Neural cell (in vitro differentiated cells): ENCODE results near the gene GFRA1. TPM values are rescaled to one million over a fixed set of nuclear protein-coding genes. Genes with fewer than 3 reads are reported as not detected.

ENCODE experiments used
- H2AFZ ChIP-seq: fragments of 200-600, 300-800 bp; sonication (generic), shearing (Covaris generic); 2 replicates; pipeline ENCODE4 v1.6.0; 2014; ENCODE audit warnings: low read depth, mild to moderate bottlenecking, antibody characterized with exemption, low read length, moderate library complexity
- H3F3A ChIP-seq: fragments of 200-600 bp; shearing (Covaris generic); 2 replicates; pipeline ENCODE4 v1.6.1; 2016; ENCODE audit warnings: mild to moderate bottlenecking, moderate library complexity, mixed read lengths, antibody characterized with exemption, low read length; ENCODE audit not compliant: insufficient read depth, poor library complexity, severe bottlenecking
- H3K27ac ChIP-seq: fragments of 200-600, 300-800 bp; sonication (generic), shearing (Covaris generic); 2 replicates; pipeline ENCODE4 v1.5.1; 2014; ENCODE audit warnings: mild to moderate bottlenecking, low read length, moderate library complexity
- H3K27me3 ChIP-seq: fragments of 300-800, 200-600 bp; sonication (generic), shearing (Covaris generic); 2 replicates; pipeline ENCODE4 v1.6.0; 2014; ENCODE audit warnings: mild to moderate bottlenecking, low read depth, low read length, moderate library complexity; ENCODE audit not compliant: insufficient read depth
- H3K36me3 ChIP-seq: fragments of 300-800, 200-600 bp; sonication (generic), shearing (Covaris generic); 2 replicates; pipeline ENCODE4 v1.5.1; 2014; ENCODE audit warnings: mild to moderate bottlenecking, antibody characterized with exemption, low read length, moderate library complexity; ENCODE audit not compliant: insufficient read depth
- H3K4me2 ChIP-seq: fragments of 300-800, 200-600 bp; sonication (generic), shearing (Covaris generic); 2 replicates; pipeline ENCODE4 v1.6.0; 2014; ENCODE audit warnings: mild to moderate bottlenecking, low read length
- H3K4me3 ChIP-seq: fragments of 300-800, 200-600 bp; sonication (generic), shearing (Covaris generic); 2 replicates; pipeline ENCODE4 v1.5.1; 2014; ENCODE audit warnings: mild to moderate bottlenecking, low read length, moderate library complexity
- H3K79me2 ChIP-seq: fragments of 200-600 bp; shearing (Covaris generic); replicated peaks from 2 replicates; pipeline ENCODE4 v1.6.0; 2014; ENCODE audit warnings: mild to moderate bottlenecking, low read length, moderate library complexity; ENCODE audit not compliant: insufficient read depth
- H3K9ac ChIP-seq: fragments of 300-800, 200-600 bp; sonication (generic), shearing (Covaris generic); 2 replicates; pipeline ENCODE4 v1.6.1; 2016; ENCODE audit warnings: mild to moderate bottlenecking, low read length, mixed read lengths
- H3K9me2 ChIP-seq: fragments of 200-600 bp; shearing (Covaris generic); 2 replicates; pipeline ENCODE4 v1.6.1; 2016; ENCODE audit warnings: mild to moderate bottlenecking, low read length, mixed read lengths; ENCODE audit not compliant: insufficient read depth
- H3K9me3 ChIP-seq: fragments of 200-600, 300-800 bp; sonication (generic), shearing (Covaris generic); 2 replicates; pipeline ENCODE4 v1.6.1; 2016; ENCODE audit warnings: mild to moderate bottlenecking, mixed run types, low read length, moderate library complexity, mixed read lengths
- H4K20me1 ChIP-seq: fragments of 200-600 bp; shearing (Covaris generic); 2 replicates; pipeline ENCODE4 v1.6.1; 2016; ENCODE audit warnings: mild to moderate bottlenecking, mixed run types; ENCODE audit not compliant: insufficient read depth
- EP300 ChIP-seq: fragments of 450-650 bp; conservative IDR thresholded peaks from 2 replicates; pipeline ENCODE4 v1.6.1; 2014; ENCODE audit warnings: antibody characterized with exemption, mild to moderate bottlenecking, moderate library complexity; ENCODE audit not compliant: poor library complexity, severe bottlenecking
- EZH2 ChIP-seq: fragments of 200-600, 300-800 bp; shearing (Covaris generic), sonication (generic); IDR thresholded peaks from 2 replicates; pipeline ENCODE4 v1.6.1; 2014; ENCODE audit warnings: antibody characterized with exemption, low read length, borderline replicate concordance, mild to moderate bottlenecking; ENCODE audit not compliant: insufficient read depth, poor library complexity, severe bottlenecking
- MXI1 ChIP-seq: fragments of 450-650 bp; conservative IDR thresholded peaks from 2 replicates; pipeline ENCODE4 v1.6.1; 2014; ENCODE audit warnings: antibody characterized with exemption, mild to moderate bottlenecking; ENCODE audit not compliant: poor library complexity, severe bottlenecking
- POLR2AphosphoS5 ChIP-seq: IDR thresholded peaks from 2 replicates; pipeline ENCODE4 v1.6.1; 2012
- RAD21 ChIP-seq: fragments of 450-650 bp; conservative IDR thresholded peaks from 2 replicates; pipeline ENCODE4 v1.6.1; 2014; ENCODE audit warnings: antibody characterized with exemption, mild to moderate bottlenecking, moderate library complexity
- REST ChIP-seq: IDR thresholded peaks from 2 replicates; pipeline ENCODE4 v1.6.1; 2012; ENCODE audit warnings: borderline replicate concordance
- SMC3 ChIP-seq: fragments of 450-650 bp; conservative IDR thresholded peaks from 2 replicates; pipeline ENCODE4 v1.6.1; 2014; ENCODE audit warnings: antibody characterized with exemption, mild to moderate bottlenecking, moderate library complexity; ENCODE audit not compliant: poor library complexity
- TAF1 ChIP-seq: IDR thresholded peaks from 2 replicates; pipeline ENCODE4 v1.6.1; 2012; ENCODE audit warnings: low read depth
- polyA plus RNA-seq: library from polyadenylated mRNA; depleted of rRNA; stranded (reverse); fragments of >200 nt; gene quantifications from 2 replicates; pipeline ENCODE4 v1.2.3, GENCODE V29; 2014
- TF ChIP-seq, protein P1 (sequence below): fragments of 450-650 bp; IDR thresholded peaks from 2 replicates; pipeline ENCODE4 v1.5.1; 2014; ENCODE audit warnings: antibody characterized with exemption, mild to moderate bottlenecking, moderate library complexity; ENCODE audit not compliant: poor library complexity, severe bottlenecking

The GFRA1 gene
- polyA plus RNA-seq, 1 donor from 2014 or later = 2.3 TPM

- no peak for TF ChIP-seq RAD21
- no peak for TF ChIP-seq EZH2
- no peak for TF ChIP-seq SMC3
- TF ChIP-seq MXI1 = no peak
- no peak for TF ChIP-seq TAF1
- TF ChIP-seq, protein P1, sequence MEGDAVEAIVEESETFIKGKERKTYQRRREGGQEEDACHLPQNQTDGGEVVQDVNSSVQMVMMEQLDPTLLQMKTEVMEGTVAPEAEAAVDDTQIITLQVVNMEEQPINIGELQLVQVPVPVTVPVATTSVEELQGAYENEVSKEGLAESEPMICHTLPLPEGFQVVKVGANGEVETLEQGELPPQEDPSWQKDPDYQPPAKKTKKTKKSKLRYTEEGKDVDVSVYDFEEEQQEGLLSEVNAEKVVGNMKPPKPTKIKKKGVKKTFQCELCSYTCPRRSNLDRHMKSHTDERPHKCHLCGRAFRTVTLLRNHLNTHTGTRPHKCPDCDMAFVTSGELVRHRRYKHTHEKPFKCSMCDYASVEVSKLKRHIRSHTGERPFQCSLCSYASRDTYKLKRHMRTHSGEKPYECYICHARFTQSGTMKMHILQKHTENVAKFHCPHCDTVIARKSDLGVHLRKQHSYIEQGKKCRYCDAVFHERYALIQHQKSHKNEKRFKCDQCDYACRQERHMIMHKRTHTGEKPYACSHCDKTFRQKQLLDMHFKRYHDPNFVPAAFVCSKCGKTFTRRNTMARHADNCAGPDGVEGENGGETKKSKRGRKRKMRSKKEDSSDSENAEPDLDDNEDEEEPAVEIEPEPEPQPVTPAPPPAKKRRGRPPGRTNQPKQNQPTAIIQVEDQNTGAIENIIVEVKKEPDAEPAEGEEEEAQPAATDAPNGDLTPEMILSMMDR = no peak
- TF ChIP-seq POLR2AphosphoS5 = no peak
- no peak for TF ChIP-seq EP300
- TF ChIP-seq REST = no peak
These were observed 15.2 kb downstream of the GFRA1 start for GRCh38 chr10:116257785-116258184.

GRCh38 chr10:116256752-116257259 is 16.2 kb downstream of the GFRA1 start:
- Histone ChIP-seq H3K79me2 (no peaks in the 10 kb centered on the region), H3K9me2 (no peaks in the 10 kb centered on the region), H3K9ac (no peak overlapping the region), H2AFZ (no peak overlapping the region), H3K27ac (no peak overlapping the region), H3K36me3 (no peaks in the 10 kb centered on the region), H3K4me3 (no peak overlapping the region), H4K20me1 (no peaks in the 10 kb centered on the region), H3F3A (no peaks in the 10 kb centered on the region), H3K4me2 (no peak overlapping the region), H3K27me3 (no peaks in the 10 kb centered on the region), H3K9me3 (no peaks in the 10 kb centered on the region)
- no peak for TF ChIP-seq EP300
- no peak for TF ChIP-seq RAD21
- no peak for TF ChIP-seq TAF1
- TF ChIP-seq, protein P1 = no peak
- no peak for TF ChIP-seq EZH2
- no peak for TF ChIP-seq REST
- TF ChIP-seq MXI1 = no peak
- no peak for TF ChIP-seq SMC3
- no peak for TF ChIP-seq POLR2AphosphoS5

More at GRCh38 chr10:116257785-116258184, 15.2 kb downstream of the GFRA1 start:
- Histone ChIP-seq H3K9me3 (no peaks in the 10 kb centered on the region), H3K9ac (no peak overlapping the region), H3K36me3 (no peaks in the 10 kb centered on the region), H3K79me2 (no peaks in the 10 kb centered on the region), H3K9me2 (no peaks in the 10 kb centered on the region), H2AFZ (no peak overlapping the region), H3K4me3 (no peak overlapping the region), H3K4me2 (no peak overlapping the region), H3K27me3 (no peaks in the 10 kb centered on the region), H4K20me1 (no peaks in the 10 kb centered on the region), H3K27ac (no peak overlapping the region), H3F3A (no peaks in the 10 kb centered on the region)
